Measurements from ENCODE around the gene SPN. TPM values are rescaled to one million over a fixed set of nuclear protein-coding genes. Genes with fewer than 3 reads are reported as not detected.
"Not testable (repeated sequence)": the region's sequence is repeated elsewhere in the genome, so short reads cannot be mapped to it uniquely, and the experiment has no call there.

SPN gene
- total RNA-seq, 1 donor from 2014 or later = 10.3 TPM

- Histone ChIP-seq H3K27ac (no peak overlapping the region), H3K27me3 (no peaks in the 10 kb centered on the region), H3K9me3 (no peaks in the 10 kb centered on the region), H3K4me1 (peaks cover 0 to 2% of the 10 kb centered on the region in 2 donors), H3K36me3 (no peaks in the 10 kb centered on the region), H3K4me3 (peak overlapping the region in 1 of 2 donors; percentile 27)
- DNase-seq (ENCODE audit: low spot score in 2 of 2) = no peak
- intact Hi-C loops (cut with DNase I) = no loop called here
- TF ChIP-seq CTCF (IDR thresholded peaks at IDR 0.05) = no peak
These were observed 375 bp upstream of the SPN start for GRCh38 chr16:29662729-29663015.

- TF ChIP-seq CTCF (IDR thresholded peaks at IDR 0.05) = no peak
- Histone ChIP-seq H3K27ac (no peak overlapping the region), H3K4me3 (peak overlapping the region in 1 of 2 donors; percentile 27), H3K9me3 (no peaks in the 10 kb centered on the region), H3K27me3 (no peaks in the 10 kb centered on the region), H3K36me3 (no peaks in the 10 kb centered on the region), H3K4me1 (peaks cover 0 to 2% of the 10 kb centered on the region in 2 donors)
- no peak for DNase-seq (ENCODE audit: low spot score in 2 of 2)
- intact Hi-C loops (cut with DNase I) = no loop called here
These were observed 702 bp downstream of the SPN start for GRCh38 chr16:29663807-29664090.

GRCh38 chr16:29664091-29664921, 1.3 kb downstream of the SPN start:
- Histone ChIP-seq H3K27me3 (no peaks in the 10 kb centered on the region), H3K9me3 (no peaks in the 10 kb centered on the region), H3K4me1 (peaks cover 0 to 2% of the 10 kb centered on the region in 2 donors), H3K4me3 (peak overlapping the region in 1 of 2 donors; percentile 32), H3K36me3 (no peaks in the 10 kb centered on the region), H3K27ac (no peak overlapping the region)
- intact Hi-C loops (cut with DNase I) = no loop called here
- TF ChIP-seq CTCF (IDR thresholded peaks at IDR 0.05) = no peak
- no peak for DNase-seq (ENCODE audit: low spot score in 2 of 2)

GRCh38 chr16:29665294-29666077, 2.4 kb downstream of the SPN start:
- DNase-seq (ENCODE audit: low spot score in 2 of 2) = no peak
- no peaks in the 10 kb centered on the region for H3K36me3 ChIP-seq
- no peak for TF ChIP-seq CTCF (IDR thresholded peaks at IDR 0.05)
- peaks cover 0 to 2% of the 10 kb centered on the region in 2 donors for H3K4me1 ChIP-seq
- H3K4me3 ChIP-seq = no peak overlapping the region
- no peaks in the 10 kb centered on the region for H3K9me3 ChIP-seq
- no peaks in the 10 kb centered on the region for H3K27me3 ChIP-seq
- no peak overlapping the region for H3K27ac ChIP-seq
- intact Hi-C loops (cut with DNase I) = no loop called here

- intact Hi-C loops (cut with DNase I); H3K27me3 ChIP-seq; H3K9me3 ChIP-seq; DNase-seq (ENCODE audit: low spot score in 2 of 2); H3K4me3 ChIP-seq; H3K36me3 ChIP-seq; H3K4me1 ChIP-seq; H3K27ac ChIP-seq: not testable (repeated sequence)
These were observed 4.2 kb downstream of the SPN start for GRCh38 chr16:29667322-29667610.

GRCh38 chr16:29667755-29668154, 4.7 kb downstream of the SPN start:
- Histone ChIP-seq H3K27ac (no peak overlapping the region), H3K36me3 (no peaks in the 10 kb centered on the region), H3K4me1 (peaks cover 0 to 2% of the 10 kb centered on the region in 2 donors), H3K4me3 (no peak overlapping the region), H3K9me3 (no peaks in the 10 kb centered on the region), H3K27me3 (no peaks in the 10 kb centered on the region)
- intact Hi-C loops (cut with DNase I) = no loop called here
- TF ChIP-seq CTCF (IDR thresholded peaks at IDR 0.05) = no peak
- DNase-seq (ENCODE audit: low spot score in 2 of 2) = no peak

Data from ascending aorta (tissue), 2 donors.